HG02943 (cell line): ENCODE measurements around the gene LRRC74A.
A peak's percentile ranks its signal among the peaks of the same experiment; 100 is the strongest.
"Not testable (repeated sequence)": the region's sequence is repeated elsewhere in the genome, so short reads cannot be mapped to it uniquely, and the experiment has no call there.

Source experiments
- ATAC-seq: cut with Tn5 transposase; IDR thresholded peaks from one replicate; pipeline ENCODE4 v1.9.1; 2021; ENCODE audit warnings: mild to moderate bottlenecking, low read depth, moderate library complexity; ENCODE audit not compliant: unreplicated experiment

LRRC74A gene

DNA sequence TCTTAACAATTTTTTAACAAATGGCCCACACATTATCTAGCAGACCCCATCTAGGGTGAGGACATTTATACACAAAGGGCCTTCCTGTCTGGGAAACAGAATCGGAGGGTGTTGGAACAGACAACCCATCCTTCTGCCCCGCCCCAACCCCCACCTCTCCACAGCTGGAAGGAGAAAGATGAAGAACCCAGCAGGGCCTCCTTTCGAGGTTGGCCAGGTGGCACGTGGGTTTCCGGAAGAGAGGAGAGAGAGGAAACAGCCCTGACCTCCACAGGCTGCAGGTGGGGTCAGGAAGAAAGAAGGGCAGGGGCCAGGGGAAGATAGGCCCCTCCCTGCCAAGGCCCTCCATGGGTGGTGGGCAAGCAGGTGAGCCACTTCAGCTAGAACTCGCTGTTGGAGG, 57.2 kb downstream of the LRRC74A start:
- ATAC-seq = no peak

DNA sequence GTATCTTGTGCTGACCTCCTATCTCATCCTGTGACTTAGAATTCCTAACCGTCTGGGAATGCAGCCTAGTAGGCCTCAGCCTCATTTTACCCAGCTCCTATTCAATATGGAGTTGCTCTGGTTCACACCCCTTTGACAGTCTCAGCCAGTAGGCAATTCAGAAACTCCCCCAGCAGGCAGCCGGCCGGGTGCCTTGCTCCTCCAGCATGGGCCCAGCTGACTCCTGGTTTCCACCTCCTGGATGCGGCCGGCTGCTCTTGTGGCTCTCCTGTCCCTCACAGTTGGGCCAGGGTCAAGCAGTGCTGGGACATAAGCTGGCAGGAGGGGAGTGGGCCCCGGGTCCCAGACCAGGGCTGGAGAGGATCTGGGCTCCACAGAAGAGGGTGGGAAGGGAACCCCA, 58.2 kb downstream of the LRRC74A start:
- no peak for ATAC-seq

DNA sequence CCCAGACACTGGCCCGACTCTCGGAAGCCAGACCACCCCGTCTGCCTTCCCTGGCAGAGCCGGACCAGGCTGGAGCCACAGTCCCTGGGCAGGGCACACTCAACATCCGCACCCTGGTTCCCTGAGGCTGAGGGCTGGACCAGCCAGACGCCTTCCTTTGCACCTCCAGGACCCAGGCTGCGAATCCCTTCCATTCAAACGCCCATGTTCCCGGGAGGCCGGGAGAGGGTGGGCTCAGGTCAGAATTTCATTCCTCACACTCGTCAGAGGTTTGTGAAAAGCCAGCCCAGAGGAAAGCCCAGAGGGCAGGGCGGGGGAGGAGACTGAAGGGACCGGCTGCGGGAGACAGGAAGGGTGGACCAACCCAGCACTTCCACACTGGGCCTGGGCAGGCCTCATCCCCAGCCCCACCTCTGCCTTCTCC, 58.7 kb downstream of the LRRC74A start:
- ATAC-seq = no peak

DNA sequence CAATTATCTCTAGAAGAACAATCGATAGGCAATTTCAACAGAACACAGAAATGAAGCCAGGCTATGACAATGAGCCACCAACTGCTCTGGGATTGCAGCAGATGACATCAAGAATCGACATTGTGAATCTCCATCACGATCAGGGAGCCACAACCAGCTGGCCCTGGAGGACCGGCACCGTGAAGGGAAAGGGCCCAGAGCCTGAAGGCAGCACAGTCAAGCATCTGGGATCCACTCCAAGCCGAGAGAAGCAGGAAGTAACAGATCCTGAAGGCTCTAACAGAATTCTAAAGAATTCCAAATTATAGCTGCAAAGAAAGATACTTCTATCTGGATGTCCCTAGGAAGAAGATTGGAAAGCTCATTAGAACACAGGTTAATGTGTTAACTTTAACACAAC, 61.0 kb downstream of the LRRC74A start:
- ATAC-seq = no peak

DNA sequence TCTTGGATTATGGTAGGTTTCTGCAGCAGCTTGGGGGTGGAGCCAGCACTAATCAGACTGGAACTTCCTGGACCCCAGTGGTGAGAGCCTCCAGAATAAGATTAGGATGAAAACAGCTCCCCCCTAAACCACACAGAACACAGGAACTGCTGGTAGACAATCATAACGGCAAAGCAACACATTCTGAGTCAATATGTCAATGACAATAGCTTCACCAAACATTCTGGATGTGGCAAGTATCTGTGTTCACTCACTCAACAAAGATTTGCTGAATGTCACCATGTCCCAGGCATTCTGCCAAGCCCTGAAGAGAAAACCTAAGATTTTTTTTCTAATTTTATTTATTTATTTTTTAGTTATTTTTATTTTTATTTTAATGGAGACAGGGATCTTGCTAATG, 65.2 kb downstream of the LRRC74A start:
- no peak for ATAC-seq

DNA sequence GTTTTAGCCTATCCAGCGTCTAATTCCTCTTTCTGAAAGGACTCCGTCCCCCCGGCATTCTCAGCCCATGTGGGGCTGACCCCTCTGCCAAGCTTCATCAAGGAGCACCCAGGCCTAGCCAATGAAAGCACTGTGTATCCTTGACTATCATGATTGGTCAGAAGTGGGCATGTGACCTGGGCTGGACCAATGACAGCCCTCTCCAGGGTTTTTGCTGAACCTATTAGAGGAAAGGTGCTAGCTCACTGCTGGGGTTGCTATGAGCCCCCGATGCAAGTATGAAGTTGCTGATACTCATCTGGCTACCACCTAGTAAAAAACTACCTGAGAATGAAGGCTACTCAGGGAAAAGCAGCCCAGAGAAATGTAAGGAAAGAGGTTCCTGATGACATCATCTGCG, 68.1 kb downstream of the LRRC74A start:
- ATAC-seq = no peak

DNA sequence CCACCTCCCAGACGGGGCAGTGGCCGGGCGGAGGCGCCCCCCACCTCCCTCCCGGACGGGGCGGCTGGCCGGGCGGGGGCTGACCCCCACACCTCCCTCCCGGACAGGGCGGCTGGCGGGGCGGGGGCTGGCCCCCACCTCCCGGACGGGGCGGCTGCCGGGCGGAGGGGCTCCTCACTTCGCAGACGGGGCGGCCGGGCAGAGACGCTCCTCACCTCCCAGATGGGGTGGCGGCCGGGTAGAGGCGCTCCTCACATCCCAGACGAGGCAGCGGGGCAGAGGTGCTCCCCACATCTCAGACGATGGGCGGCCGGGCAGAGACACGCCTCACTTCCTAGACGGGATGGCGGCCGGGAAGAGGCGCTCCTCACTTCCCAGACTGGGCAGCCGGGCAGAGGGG, 71.8 kb downstream of the LRRC74A start:
- ATAC-seq = not testable (repeated sequence)

DNA sequence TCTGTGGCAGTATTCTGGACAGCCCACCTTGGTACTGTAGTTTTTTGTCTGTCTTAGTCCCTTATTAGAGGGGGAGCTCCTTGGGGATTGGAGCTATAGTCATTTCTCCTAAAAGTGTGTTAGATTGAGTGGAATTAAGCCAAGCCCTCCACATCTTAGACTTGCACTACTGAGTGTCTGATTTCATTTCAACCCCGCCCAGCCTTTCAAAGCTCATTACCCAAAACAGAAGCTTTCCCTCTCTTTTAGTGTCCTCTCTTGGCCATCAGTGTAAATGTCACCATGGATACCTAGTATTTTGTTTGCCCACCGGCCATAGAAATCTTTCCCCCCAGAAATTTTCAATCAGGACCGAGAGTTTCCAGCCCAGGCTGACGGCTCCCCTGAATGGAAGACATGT, 74.5 kb downstream of the LRRC74A start:
- no peak for ATAC-seq

DNA sequence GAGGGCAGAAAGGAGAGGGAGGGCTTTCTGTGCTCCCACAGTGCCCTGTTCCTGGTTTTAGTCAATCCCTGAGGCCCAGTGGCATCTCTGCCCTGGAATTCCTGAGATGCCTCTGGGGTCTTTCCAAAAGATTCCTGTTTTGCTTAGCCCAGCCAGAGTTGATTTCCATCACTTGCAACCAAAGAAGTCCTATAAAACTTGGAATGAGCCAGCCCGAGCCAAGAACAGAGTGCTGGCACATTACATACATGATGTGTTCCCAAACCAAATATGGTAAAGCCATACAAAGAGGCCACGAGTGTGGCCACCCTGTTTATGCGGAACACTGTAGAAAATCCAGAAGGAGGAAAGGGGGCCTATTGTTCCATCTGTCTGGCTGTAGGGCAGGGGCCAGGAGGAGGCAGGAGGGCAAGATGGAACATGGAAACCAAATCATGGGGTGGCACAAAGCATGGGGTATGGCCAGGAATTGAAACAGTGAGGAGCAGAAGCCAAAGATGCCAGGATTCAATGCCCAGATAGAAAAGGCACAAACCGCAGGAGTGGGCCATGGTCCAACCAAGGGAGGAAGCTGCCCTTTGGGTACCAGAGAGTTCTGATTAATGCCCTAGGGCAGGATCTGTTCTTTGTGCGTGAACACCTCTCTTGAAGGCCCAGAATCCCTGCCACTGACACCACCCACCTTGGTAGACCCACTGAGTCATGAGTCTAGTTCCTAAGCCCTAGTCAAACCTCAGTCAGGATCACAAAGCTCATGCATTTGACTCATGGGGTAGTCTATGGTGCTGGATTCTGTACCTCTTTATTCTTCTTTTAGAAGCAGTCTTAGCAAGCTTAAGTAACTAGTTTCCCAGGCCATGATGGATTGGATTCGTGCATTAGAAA, 75.2 kb downstream of the LRRC74A start:
- ATAC-seq = no peak

DNA sequence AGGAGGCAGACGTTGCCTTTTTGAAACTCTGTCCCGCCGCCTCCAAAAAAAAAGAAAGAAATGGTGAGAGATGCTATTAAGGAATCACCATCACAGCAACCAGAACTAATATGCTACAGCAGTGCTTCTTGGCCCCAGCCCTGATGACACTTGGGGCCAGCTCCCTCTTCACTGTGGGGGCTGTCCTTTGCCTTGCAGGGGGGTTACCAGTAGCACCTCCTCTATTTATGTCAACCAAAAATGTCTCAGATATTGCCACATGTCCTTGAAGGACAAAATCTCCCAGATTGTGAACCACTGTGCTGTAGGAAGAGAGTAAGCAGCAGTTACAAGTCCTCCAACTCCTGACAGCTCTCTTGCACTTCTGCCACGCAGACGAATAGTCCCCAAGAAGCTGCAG, 76.4 kb downstream of the LRRC74A start:
- ATAC-seq = no peak

DNA sequence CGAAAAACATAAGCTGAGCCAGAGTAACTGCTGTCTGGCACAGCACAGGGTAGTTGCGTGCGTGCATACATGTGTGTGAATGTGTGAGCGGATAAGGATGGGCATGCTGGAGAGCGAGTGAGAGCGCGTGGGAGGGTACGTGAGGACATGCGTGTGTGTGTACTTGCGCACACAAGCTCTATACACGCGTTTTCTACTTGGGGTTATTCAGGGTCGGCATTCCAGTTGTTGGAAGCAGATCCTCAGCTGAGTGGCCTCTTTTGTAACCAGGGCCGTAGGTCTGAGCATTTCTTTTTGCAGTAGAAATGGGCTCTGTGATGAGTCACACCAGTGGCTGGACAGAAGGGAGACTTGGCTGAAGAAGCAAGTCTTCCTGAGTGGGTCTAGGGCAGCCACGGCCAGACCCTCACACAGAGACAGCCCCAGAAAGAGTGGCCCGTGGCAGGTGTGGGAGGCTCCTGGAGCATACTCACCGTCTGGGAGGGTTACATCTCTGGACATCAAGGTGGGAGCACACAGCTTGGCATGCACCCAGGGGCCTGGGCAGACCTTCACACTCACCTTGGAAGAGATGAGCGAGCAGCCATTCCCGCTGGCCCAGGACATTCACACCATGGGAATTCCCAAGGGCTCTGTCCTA, 78.0 kb downstream of the LRRC74A start:
- ATAC-seq = no peak

DNA sequence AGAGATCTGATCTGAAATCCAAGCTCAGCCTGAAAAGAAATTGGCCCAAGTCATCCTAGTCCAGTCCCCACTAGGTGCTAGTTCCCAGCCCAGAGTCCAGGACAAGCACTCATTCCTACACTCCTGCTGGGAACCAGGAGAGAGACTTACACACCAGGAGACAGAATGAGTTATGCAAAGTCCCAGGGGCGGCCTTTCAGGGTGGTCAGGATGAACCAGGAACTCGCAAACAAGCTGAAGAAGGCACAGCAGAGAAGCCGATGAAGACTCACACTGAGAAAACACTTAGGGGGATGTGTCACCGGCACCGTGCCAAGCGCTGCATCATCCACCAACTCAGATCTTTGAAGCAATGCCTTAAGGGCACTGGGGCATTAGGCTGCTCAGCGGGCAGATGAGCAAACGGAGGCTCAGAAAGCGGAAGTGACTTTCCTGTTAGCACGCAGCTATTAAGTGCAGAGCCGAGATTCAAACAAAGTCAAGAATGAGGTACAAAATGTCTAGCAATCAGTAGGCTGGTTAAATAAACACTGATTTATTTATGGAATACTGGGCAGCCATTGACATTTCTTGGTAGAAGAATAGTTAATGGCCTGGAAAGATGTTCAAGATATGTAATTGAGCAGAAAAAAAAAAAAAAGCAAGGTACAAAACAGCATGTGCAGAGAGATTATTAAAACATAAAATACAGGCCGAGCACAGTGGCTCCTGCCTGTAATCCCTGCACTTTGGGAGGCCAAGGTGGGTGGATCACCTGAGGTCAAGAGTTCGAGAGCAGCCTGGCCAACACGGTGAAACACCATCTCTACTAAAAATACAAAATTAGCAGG, 78.7 kb downstream of the LRRC74A start:
- ATAC-seq = peak; percentile 68

DNA sequence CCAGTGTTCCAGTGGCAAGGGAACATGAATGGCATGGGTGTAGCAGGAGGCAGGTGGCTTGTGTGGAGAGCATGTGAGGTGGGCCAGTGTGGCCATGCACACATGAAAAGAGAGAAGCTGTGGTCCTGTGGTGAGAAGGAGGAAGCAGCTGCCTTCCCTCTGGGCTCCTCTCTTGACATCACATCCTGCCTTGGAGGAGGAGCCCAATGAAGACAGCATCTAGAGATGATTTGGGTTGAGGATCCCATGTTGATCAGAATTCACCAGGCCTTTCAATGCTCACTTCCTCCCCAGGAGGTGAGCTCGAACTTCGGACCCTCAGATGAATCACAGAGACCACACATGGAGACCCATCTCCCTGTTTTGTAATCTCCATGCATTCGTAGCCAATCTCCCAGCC, 82.6 kb downstream of the LRRC74A start:
- ATAC-seq = no peak

DNA sequence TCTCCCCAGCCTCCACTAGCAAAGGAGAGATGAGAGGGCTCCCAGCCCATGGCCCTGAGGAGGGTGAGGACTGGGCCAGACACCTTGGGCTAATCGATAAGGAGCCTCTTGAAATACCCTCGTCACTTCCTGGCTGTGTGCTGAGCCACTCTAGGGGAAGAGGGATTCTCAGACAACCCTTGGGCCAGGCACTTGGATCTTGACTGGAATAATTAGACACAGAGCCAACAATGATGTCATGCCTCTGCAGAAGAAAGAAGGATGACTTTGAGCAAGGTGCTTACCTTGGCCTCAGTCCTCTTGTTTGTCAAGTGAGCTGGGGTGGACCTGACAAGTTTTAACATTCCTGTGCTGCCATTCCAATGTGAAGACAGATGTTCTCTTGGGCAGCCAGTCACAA, 83.1 kb downstream of the LRRC74A start:
- no peak for ATAC-seq

DNA sequence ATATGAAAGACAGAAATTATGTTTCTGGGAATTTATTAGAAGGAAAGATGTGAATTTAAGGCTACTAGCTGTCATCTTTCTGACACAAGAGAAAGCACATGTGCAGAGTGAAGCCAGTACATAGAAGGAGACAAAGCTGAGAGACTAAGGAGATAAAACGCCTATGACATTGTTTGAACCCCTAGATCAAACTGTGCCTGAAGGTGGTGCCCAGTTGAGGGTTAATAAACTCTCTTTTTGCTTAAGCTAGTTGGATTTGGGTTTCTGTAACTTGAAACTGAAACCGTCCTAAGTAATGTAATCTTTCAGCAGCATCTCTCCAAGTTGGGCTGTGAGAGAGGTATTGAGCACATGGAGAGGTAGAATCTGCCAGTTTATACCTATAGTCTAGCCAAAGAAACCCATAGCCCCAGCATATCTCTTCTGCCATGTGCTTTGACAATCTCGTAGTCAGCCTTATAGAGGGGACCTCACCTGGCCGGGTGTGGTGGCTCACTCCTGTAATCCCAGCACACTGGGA, 84.2 kb downstream of the LRRC74A start:
- ATAC-seq = no peak

DNA sequence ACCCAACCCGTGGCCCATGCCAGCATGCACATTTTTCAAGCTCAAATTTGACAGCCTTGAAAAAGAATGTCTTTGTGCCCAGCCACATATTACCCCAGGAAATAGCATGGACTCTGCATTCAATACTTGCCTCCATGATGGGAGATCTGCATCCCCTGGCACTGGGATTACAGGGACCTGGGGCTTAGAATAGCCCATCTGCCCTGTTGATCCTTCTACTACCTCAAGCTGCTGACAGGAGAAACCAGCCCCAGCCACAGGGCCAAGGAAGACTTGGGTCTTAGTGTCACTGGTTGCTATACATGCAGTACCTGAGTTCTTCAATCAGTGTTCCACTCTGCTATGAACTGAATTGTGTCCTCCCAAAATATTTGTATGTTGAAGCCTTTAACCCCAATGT, 85.3 kb downstream of the LRRC74A start:
- ATAC-seq = no peak

DNA sequence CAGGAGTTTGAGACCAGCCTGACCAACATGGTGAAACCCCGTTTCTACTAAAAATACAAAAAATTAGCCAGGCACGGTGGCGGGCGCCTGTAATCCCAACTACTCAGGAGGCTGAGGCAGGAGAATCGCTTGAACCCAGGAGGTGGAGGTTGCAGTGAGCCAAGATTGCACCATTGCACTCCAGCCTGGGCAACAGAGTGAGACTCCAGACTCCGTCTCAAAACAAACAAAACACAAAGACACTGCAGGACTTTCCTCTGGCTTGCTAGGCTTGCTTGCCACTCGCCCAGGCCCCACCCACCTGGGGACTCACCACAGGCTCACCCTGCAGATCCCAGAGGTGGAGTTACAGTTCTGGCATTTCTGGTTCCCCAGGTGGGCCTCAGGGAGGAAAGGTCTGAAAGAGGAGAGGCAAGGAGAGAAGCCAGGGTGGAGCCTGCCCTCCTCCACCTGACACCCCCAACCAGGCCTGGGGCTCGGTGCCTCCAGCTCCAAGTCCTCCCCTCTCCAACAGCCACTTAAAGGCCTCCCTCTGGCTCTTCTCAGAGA, 88.4 kb downstream of the LRRC74A start:
- not testable (repeated sequence) for ATAC-seq

DNA sequence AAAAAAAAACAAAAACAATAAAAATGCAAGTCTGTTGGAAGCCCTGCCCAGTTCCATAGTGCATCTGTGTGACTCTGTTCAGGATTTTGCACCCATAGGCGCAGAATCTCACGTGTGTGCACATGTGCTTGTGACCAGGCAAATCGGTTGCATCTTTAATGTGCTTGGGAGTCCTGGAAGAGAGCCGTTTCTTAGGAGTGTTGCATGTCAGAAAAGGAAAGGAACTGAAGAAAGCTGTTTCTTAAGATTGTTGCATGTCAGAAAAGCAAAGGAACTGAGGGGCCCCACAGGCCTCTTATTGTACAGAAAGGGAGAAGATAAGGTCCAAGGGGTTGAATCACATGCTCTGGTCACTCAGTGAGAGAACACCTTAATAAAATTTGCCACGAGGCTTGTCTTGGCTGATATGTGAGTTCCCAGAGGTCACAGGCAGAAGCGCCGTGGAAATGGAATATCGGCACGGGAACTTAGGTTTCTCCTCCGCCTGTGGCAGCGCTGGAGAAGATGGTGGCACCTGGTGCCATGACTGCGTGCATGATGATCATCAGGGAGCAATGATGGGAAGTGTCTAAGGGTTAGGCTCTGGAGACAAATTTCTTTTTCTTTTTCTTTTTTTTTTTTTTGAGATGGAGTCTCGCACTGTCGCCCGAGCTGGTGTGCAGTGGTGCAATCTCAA, 90.0 kb downstream of the LRRC74A start:
- no peak for ATAC-seq

DNA sequence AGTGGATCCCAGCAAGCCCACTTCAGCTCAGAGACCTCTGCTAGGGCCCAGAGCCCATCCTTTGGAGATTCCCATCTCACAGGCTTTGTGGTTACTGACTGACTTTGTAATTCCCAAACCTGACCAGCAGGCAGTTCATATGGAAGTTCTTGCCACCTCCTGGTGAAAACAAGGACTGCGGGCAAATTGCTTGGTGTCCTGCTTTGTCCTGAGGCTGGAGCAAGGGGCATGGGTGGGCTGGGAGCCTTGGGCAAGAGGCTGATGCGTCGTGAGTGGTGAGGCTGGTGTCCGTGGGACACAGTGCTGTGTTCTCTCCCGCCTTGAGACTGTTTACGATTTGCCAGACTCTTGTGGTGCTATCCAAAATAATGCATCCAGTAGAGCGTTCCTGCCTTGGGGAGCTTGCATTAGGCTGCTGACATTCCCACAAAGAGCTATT, 91.0 kb downstream of the LRRC74A start:
- ATAC-seq = no peak

DNA sequence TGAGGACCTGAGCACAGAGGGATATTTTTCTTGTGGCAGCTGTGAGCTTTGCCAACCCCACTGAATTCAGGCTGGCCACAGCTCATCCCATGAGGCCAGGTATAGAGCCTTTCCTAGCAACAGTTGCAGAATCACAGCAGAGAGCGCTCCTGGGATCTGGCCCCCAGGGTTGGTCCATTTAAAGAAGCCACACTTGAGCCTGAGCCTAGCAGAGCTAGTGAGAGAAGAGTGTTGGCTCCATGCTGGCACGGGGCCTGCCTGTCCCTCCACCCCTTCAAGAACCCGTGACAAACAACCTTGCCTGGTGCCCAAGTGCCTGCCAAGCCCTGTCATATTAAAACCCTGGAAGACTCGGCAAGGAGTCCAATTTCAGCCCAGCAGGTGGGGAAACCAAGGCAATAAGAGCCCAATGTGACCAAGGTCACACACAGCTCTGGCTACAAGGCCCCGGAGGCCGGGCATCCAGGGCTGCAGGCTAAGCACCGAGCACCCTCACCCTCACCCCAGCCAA, 91.6 kb downstream of the LRRC74A start:
- ATAC-seq = no peak
